Tibial artery (tissue), 4 donors: ENCODE measurements around the gene CALCOCO1.
A peak's percentile ranks its signal among the peaks of the same experiment; 100 is the strongest.

Experiments used
- DNase-seq, 2 donors: peaks; one replicate each; pipeline ENCODE4 v3.0.0-alpha.2; 2019
- H3K27ac ChIP-seq, 2 donors: fragments of 200-600 bp; sonication (generic) in 1 of 2; 1 replicate in 1 of 2; 2 replicates in 1 of 2; pipeline ENCODE4 v1.5.1; 2018 to 2019; ENCODE audit warnings: mild to moderate bottlenecking in 1 of 2
- H3K27me3 ChIP-seq, 2 donors: fragments of 200-600 bp; sonication (generic) in 1 of 2; one replicate each; pipeline versions ENCODE4 v1.5.1 to v1.6.0; 2016 to 2019
- H3K36me3 ChIP-seq, 3 donors: fragments of 200-600 bp; sonication (generic) in 2 of 3; one replicate each; pipeline ENCODE4 v1.5.1; 2016 to 2019; ENCODE audit warnings: mild to moderate bottlenecking in 2 of 3
- H3K4me1 ChIP-seq, 4 donors: fragments of 200-600 bp; sonication (generic) in 2 of 4; 1 replicate in 3 of 4; 2 replicates in 1 of 4; pipeline ENCODE4 v1.5.1; 2016 to 2019
- H3K4me3 ChIP-seq, 2 donors: fragments of 200-600 bp; sonication (generic) in 1 of 2; 1 replicate in 1 of 2; 2 replicates in 1 of 2; pipeline ENCODE4 v1.5.1; 2018 to 2019; ENCODE audit warnings: mild to moderate bottlenecking in 2 of 2
- H3K9me3 ChIP-seq, 3 donors: fragments of 200-600 bp; sonication (generic) in 1 of 3; one replicate each; pipeline ENCODE4 v1.5.1; 2016 to 2019
- intact Hi-C: fragments of 100-400 bp; cut with DNase I; formaldehyde crosslinking; loops from one replicate; pipeline ENCODE4 v1.15.0; 2023; ENCODE audit warnings: low total_unique reads
- TF ChIP-seq, protein P1 (sequence below), 2 experiments: fragments of 200-600 bp in 1 of 2; fragments of 450-650 bp in 1 of 2; IDR thresholded peaks; one replicate each; pipeline ENCODE4 v1.5.1; 2017 to 2019; ENCODE audit warnings: antibody characterized with exemption in 2 of 2, mild to moderate bottlenecking in 1 of 2, moderate library complexity in 1 of 2

Gene CALCOCO1

GRCh38 chr12:53696285-53696654, 31.0 kb downstream of the CALCOCO1 start:
- Histone ChIP-seq H3K27me3 (peaks cover 4 to 73% of the 10 kb centered on the region in 2 donors), H3K4me3 (no peak overlapping the region), H3K36me3 (no peaks in the 10 kb centered on the region), H3K27ac (no peak overlapping the region), H3K9me3 (no peaks in the 10 kb centered on the region), H3K4me1 (peaks cover 0 to 19% (median 8%) of the 10 kb centered on the region in 4 donors)
- peak in 1 of 2 donors; percentile 37 for DNase-seq
- TF ChIP-seq, protein P1, sequence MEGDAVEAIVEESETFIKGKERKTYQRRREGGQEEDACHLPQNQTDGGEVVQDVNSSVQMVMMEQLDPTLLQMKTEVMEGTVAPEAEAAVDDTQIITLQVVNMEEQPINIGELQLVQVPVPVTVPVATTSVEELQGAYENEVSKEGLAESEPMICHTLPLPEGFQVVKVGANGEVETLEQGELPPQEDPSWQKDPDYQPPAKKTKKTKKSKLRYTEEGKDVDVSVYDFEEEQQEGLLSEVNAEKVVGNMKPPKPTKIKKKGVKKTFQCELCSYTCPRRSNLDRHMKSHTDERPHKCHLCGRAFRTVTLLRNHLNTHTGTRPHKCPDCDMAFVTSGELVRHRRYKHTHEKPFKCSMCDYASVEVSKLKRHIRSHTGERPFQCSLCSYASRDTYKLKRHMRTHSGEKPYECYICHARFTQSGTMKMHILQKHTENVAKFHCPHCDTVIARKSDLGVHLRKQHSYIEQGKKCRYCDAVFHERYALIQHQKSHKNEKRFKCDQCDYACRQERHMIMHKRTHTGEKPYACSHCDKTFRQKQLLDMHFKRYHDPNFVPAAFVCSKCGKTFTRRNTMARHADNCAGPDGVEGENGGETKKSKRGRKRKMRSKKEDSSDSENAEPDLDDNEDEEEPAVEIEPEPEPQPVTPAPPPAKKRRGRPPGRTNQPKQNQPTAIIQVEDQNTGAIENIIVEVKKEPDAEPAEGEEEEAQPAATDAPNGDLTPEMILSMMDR (IDR thresholded peaks at IDR 0.05) = no peak
- intact Hi-C loops = no loop called here

DNA sequence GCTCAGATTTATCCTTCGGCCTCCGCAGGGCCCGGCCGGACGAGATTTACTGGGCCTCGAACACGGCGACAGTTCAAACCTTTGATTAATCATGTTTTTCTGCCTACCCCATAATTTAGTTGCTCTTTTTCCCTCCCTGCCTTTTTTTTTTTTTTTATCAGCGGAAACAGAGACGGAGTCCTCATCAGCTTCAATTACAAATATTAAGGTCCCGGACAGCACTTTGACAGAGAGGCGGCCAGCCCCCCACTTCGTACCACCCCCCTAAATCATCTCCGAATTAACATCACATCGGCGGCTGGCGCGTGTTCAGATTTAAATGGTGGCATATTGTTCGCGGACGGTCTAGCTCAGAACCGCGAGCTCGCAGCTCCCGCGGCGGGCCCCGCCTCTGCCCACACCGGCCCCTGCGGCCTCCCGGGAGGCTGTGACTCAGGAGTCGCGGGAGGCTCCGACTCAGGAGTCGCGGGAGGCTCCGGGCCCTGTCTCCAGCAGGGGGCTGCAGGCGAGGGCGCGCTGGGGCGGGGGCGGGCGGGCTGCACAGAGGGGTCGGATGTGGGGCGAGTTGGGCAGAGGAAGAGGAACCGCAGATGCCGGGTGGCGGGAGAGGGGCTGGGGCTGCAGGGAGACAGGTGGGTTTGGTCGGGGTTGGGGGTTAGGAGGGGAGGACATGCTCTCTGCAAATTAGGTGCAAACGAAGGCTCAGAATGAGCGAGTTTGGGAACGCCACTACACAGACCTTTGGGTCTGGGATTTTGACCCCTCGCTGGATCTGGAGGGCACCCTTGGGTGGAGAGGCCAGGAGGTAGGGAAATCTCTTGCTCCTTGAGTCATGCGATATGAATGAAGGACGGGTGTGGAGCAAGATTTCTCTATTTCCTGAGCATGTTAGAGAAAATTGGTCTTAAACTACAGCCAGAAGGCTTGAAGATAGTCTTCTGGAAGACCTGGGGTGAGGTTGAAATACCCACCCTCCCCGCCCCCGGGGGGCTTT, 31.8 kb downstream of the CALCOCO1 start:
- no peaks in the 10 kb centered on the region for H3K9me3 ChIP-seq
- peak in 1 of 2 donors; percentile 68 for DNase-seq
- no peaks in the 10 kb centered on the region for H3K36me3 ChIP-seq
- H3K4me3 ChIP-seq = peak overlapping the region in 1 of 2 donors; percentile 23
- intact Hi-C loops = no loop called here
- H3K27ac ChIP-seq = no peak overlapping the region
- peaks cover 0 to 19% (median 8%) of the 10 kb centered on the region in 4 donors for H3K4me1 ChIP-seq
- TF ChIP-seq, protein P1 (IDR thresholded peaks at IDR 0.05) = no peak
- peaks cover 4 to 69% of the 10 kb centered on the region in 2 donors for H3K27me3 ChIP-seq

DNA sequence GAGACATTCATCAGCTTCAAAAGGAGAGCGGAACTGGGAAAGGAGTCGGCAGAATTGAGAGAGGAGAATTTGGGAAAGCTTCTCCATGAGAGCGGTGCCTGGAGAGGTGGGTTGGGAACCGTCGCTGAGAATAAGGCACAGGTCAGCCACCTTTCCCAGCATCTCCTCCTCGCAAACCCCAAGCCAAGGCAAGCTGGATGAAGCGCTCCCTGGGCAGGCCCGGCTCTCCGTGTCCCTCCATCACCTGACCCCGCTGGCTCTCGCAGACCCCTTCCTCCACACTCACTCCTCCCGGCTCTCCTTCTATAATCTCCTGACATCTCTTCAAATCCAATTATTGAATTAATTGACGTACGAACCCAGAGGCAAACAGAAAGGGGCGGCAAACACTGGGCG, 32.5 kb downstream of the CALCOCO1 start:
- intact Hi-C loops = no loop called here
- Histone ChIP-seq H3K4me1 (peaks cover 0 to 19% (median 8%) of the 10 kb centered on the region in 4 donors), H3K36me3 (no peaks in the 10 kb centered on the region), H3K9me3 (no peaks in the 10 kb centered on the region), H3K27ac (no peak overlapping the region), H3K4me3 (no peak overlapping the region), H3K27me3 (peaks cover 4 to 62% of the 10 kb centered on the region in 2 donors)
- DNase-seq = no peak
- TF ChIP-seq, protein P1 (IDR thresholded peaks at IDR 0.05) = no peak

- Histone ChIP-seq H3K4me1 (peaks cover 0 to 12% (median 6%) of the 10 kb centered on the region in 4 donors), H3K27ac (no peak overlapping the region), H3K9me3 (no peaks in the 10 kb centered on the region), H3K27me3 (peaks cover 0 to 4% of the 10 kb centered on the region in 2 donors), H3K36me3 (no peaks in the 10 kb centered on the region), H3K4me3 (no peak overlapping the region)
- TF ChIP-seq, protein P1 (IDR thresholded peaks at IDR 0.05) = no peak
- no peak for DNase-seq
- intact Hi-C loops = no loop called here
These were observed 39.1 kb downstream of the CALCOCO1 start for GRCh38 chr12:53688134-53688533.

DNA sequence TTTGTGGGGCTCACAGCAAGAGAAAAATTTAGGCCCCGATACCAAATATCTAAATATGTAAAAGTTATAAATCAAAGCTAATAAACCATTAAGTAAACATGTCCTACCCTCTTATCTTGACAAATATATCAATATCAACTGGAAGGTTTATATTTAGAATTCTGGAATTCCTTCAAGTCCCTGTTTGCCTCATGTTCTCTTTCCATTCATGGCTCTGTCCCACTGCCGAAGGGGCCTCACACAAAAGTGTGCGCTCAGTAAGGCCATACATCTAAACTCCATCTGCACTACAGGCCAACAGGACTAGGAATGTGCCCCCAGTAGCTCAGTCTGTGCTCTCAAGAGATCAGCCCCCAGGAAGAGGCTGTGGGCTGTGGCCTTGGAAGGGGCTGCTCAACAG, 40.8 kb downstream of the CALCOCO1 start:
- peaks cover 0 to 12% (median 6%) of the 10 kb centered on the region in 4 donors for H3K4me1 ChIP-seq
- peaks cover 0 to 4% of the 10 kb centered on the region in 2 donors for H3K27me3 ChIP-seq
- TF ChIP-seq, protein P1 (IDR thresholded peaks at IDR 0.05) = no peak
- no peak overlapping the region for H3K4me3 ChIP-seq
- no peaks in the 10 kb centered on the region for H3K9me3 ChIP-seq
- no peaks in the 10 kb centered on the region for H3K36me3 ChIP-seq
- no peak for DNase-seq
- intact Hi-C loops = no loop called here
- peak overlapping the region in 1 of 2 donors; percentile 31 for H3K27ac ChIP-seq
